Measurements from ENCODE around the gene LTB4R2.
A peak's percentile ranks its signal among the peaks of the same experiment; 100 is the strongest.
"Not testable (repeated sequence)": the region's sequence is repeated elsewhere in the genome, so short reads cannot be mapped to it uniquely, and the experiment has no call there.

Gene LTB4R2

DNA sequence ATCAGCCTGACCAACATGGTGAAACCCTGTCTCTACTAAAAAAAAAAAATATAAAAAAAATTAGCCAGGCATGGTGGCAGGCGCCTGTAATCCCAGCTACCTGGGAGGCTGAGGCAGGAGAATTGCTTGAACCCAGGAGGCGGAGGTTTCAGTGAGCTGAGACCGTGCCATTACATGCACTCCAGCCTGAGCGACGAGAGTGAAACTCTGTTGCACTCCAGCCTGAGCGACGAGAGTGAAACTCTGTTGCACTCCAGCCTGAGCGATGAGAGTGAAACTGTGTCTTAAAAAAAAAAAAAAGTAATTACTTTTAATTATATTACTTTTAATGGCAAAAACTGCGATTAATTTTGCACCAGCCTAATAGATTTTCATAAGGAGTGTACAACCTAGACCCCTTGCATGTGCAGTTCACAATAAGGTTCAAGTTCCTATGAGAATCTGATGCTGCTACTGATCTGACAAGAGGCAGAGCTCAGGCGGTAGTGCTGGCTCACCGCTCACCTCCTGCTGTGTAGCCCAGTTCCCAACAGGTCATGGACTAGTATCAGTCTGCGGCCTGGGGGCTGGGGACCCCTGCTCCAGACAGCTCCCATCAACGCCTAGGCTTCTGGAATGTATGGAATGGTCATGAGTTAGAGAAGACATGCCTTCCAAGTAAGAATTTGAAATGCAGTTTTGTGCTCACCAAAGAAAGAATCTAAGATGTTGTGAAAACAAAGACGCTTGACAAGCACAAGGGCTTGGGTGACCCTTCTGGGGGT is 11.5 kb downstream of the LTB4R2 start:
- DNase-seq: no peak

DNA sequence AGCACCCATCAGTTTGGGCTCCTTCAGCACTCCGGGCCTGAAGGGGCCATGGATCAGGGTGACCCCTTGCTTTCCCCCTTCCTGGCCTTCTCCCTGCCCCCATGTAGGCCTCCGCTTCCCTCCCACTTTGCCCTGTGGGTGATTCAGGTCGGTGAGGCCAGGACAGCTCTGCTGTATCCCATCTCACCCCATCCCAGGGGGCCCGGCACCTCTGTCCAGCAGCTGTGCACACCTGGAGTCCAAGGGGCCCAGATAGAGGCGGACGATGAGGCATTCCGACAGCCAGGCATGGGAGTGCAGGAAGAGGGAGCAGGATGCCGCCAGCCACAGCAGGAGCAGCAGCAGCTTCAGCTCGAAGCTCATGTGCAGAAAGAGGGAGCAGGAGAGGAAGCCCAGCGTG is 12.7 kb downstream of the LTB4R2 start:
- no peak for DNase-seq

GRCh38 chr14:24323341-24323740 is 13.4 kb downstream of the LTB4R2 start:
- DNase-seq: no peak

DNA sequence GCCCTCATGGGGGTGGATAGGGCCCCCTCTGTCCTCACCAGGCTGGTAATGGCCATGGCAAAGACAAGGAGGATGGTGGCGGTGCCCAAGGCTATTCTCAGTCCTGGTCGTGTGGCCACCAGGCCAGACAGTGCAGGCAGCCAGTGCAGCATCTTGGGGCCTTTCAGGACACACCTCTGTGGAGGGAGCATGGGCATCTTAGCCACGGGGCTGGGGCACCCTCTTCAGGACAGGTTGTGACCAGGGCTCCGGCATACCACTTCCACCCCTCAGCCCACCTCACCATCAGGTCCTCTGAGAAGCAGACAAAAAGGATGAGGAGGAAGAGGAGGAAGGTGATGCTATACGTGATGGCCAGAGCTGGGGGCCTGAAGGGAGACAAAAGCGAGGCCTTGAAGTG is 14.1 kb downstream of the LTB4R2 start:
- no peak for DNase-seq

DNA sequence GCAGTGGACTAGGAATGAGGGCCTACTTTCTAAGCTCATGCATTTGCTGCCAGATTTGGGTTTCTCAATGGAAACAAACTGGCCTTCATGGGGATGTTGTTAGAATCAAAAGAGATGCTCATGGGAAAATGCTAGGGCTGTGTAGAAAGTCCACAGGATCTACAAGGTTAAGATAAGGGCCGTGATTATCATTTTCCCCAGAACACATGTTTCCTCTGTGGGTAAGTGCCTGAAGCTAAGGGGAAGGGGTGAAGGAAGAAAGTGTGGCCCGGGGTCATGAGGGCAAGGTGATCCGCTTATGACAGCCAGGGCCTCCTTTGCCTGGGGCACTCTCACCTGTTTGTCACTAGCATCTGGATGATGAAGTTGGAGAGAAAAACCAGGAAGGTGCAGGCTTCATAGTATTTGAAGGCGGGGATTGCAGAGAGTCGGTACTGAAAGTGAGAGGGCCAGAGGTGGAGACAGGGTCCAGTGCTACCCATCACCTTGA is 15.1 kb downstream of the LTB4R2 start:
- DNase-seq: no peak

GRCh38 chr14:24325963-24326362 is 16.0 kb downstream of the LTB4R2 start:
- no peak for DNase-seq

- peak; percentile 71 for DNase-seq
Observed at GRCh38 chr14:24327303-24327702, 17.4 kb downstream of the LTB4R2 start.

DNA sequence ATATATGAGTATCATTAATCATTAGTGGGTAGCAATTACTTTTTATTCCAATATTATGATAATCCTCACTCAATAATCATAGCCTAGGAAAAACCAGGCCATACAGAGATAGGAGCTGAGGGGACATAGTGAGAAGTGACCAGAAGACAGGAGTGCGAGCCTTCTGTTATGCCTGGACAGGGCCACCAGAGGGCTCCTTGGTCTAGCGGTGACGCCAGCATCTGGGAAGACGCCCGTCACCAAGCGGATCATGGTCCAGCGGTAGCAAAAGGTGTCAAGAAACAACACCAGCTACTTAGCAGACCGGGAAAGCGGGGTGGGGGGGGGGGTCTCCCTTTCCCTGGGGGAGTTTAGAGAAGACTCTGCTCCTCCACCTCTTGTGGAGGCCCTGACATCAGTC is 18.0 kb downstream of the LTB4R2 start:
- not testable (repeated sequence) for DNase-seq

DNA sequence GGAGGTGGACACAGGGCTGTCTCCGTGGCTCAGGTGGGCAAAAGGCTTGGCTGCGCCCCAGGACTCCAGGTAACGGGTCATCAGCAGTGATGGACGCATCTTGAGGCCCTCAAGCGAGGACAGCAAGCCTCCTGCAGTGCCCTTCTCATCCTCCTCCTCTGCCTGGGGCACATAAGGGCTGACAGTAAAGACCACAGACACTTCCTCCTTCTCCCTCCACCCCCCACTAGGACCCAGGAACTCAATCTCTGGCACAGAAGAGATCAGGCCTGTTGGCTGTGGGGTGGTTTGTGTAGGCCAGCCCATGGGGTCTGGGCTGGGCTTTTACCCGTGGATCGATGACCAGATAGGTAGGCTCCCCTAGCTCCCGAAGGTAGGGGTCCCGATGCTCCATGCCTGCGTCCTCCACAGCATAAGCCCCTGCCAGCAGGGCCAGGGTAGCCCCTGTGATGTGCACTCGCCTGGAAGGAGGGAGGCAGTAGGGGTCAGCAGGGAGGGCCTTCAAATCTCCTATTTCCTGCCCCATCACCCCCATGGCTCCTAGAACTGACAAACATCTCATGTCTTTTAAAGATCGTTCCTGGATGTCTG is 19.2 kb downstream of the LTB4R2 start:
- no peak for DNase-seq

DNA sequence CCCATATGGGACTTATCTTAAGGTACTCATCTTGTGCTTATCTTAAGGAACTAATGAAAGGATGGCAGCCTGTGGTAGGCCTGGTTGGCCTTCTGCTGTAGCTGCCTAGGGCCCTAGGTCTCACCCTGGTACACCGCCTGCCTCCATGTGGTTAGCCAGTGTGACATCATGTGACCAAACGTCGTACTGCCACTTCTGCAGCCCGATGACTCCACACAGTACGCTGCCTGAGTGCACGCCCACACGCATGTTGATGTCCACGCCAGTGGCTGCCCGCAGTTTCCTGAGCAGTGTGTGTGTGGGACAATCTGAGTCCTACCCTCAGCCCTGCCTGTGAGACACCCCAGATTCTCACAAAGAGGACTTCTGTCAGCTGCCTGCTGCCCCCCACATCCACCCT is 19.8 kb downstream of the LTB4R2 start:
- DNase-seq: no peak

GRCh38 chr14:24330973-24331674 is 21.2 kb downstream of the LTB4R2 start:
- DNase-seq: no peak

DNA sequence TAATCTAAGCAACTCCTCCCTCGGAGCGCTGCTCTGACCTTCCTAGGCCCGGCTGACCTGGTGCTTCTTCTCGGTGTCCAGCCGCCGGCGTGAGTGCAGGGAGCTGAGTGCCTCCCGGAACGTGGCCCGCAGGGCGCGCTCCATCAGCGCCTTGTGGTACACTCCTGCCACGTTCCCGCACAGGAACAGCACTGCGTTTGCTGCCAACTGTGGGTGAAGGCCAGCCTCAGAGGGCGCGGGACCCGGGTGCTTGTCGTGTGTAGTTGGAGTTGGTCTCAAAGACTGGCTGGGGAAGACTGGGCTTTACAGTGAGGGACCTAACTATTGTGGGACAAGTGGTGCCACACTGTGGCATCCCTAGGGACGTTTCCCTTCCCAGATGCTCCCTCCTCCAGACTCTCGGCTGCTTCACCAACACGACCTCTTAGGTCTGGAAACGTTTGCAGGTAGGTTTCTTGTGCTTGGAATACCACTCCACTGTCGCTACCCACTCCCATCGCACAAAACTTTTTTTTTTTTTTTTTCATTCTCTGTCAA is 21.9 kb downstream of the LTB4R2 start:
- DNase-seq: no peak

- DNase-seq: peak; percentile 59
Observed at GRCh38 chr14:24332268-24332993, 22.5 kb downstream of the LTB4R2 start.

- no peak for DNase-seq
Observed at GRCh38 chr14:24334431-24335291, 24.7 kb downstream of the LTB4R2 start, which contains the start of gene ADCY4. ADCY4 (minus strand) TSS chr14:24335071; CDS start chr14:24334652, 419 bp downstream.

- no peak for DNase-seq
Observed at GRCh38 chr14:24335461-24336171, 25.7 kb downstream of the LTB4R2 start.

- DNase-seq: no peak
Observed at GRCh38 chr14:24337144-24337823, 27.3 kb downstream of the LTB4R2 start.

- no peak for DNase-seq
Observed at GRCh38 chr14:24337824-24338175, 27.9 kb downstream of the LTB4R2 start.

GRCh38 chr14:24338843-24339242 is 28.9 kb downstream of the LTB4R2 start:
- no peak for DNase-seq

GRCh38 chr14:24339284-24340151 is 29.6 kb downstream of the LTB4R2 start, which contains the start of gene RIPK3:
RIPK3 (minus strand) TSS chr14:24339991; CDS start chr14:24339826, 165 bp downstream.
- no peak for DNase-seq

All from GF-D8 (cell line).